ENCODE measurements around the gene PRKACB.

Gene PRKACB

GRCh38 chr1:84259989-84260388 lies 115.9 kb downstream of the PRKACB start:
- no peak for DNase-seq (ENCODE audit: low read depth in 2 of 2)
- H3K4me3 ChIP-seq (replicated peaks in 1 of 2; ENCODE audit: low read depth in 2 of 2, low read length in 2 of 2): no peak overlapping the region
- no peak for TF ChIP-seq CTCF (IDR thresholded peaks at IDR 0.05; ENCODE audit: low read depth, low read length)

DNA sequence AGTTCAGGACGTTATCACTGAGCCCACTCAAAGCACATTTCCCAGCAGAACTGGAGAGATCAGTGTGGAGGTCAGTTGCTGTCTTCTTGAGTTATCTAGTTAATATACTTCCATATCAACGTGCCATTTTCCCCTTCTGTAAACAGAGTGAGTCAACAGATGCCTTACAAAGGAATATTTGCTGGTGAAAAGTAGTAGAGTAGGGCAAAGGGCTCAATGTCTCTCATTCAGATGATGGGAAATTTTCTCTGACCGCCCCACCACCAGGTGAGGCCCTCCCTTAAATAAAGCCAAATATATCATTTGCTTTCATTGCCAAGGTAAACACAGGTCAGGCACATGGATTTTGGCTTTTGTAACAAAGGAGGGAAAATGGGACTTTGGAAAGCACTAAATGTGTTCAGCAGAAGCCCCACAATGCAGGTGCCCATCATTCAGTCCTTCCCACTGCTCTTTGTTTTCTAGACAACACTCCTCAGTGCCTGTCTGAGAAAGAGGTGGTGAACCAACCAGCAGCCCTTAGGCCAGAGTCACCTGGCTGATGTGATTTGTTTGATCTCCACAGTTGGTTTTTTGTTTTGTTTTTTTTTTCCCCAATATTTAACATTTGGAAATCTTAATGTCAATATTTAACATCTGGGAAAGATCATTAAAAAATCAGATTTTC lies 116.9 kb downstream of the PRKACB start:
- no peak for TF ChIP-seq CTCF (IDR thresholded peaks at IDR 0.05; ENCODE audit: low read depth, low read length)
- H3K4me3 ChIP-seq (replicated peaks in 1 of 2; ENCODE audit: low read depth in 2 of 2, low read length in 2 of 2): no peak overlapping the region
- DNase-seq (ENCODE audit: low read depth in 2 of 2): no peak

- DNase-seq (ENCODE audit: low read depth in 2 of 2): no peak
- no peak for TF ChIP-seq CTCF (IDR thresholded peaks at IDR 0.05; ENCODE audit: low read depth, low read length)
- no peak overlapping the region for H3K4me3 ChIP-seq (replicated peaks in 1 of 2; ENCODE audit: low read depth in 2 of 2, low read length in 2 of 2)
Measured at GRCh38 chr1:84264961-84265360, 120.9 kb downstream of the PRKACB start.

- no peak for DNase-seq (ENCODE audit: low read depth in 2 of 2)
- no peak for TF ChIP-seq CTCF (IDR thresholded peaks at IDR 0.05; ENCODE audit: low read depth, low read length)
Measured at GRCh38 chr1:84265867-84266266, 121.8 kb downstream of the PRKACB start.

GRCh38 chr1:84266748-84267147 lies 122.7 kb downstream of the PRKACB start:
- no peak overlapping the region for H3K4me3 ChIP-seq (replicated peaks in 1 of 2; ENCODE audit: low read depth in 2 of 2, low read length in 2 of 2)
- no peak for DNase-seq (ENCODE audit: low read depth in 2 of 2)
- TF ChIP-seq CTCF (IDR thresholded peaks at IDR 0.05; ENCODE audit: low read depth, low read length): no peak

More at GRCh38 chr1:84265867-84266266, 121.8 kb downstream of the PRKACB start:
- H3K4me3 ChIP-seq (replicated peaks in 1 of 2; ENCODE audit: low read depth in 2 of 2, low read length in 2 of 2): no peak overlapping the region

GRCh38 chr1:84267476-84267875 lies 123.4 kb downstream of the PRKACB start:
- no peak for TF ChIP-seq CTCF (IDR thresholded peaks at IDR 0.05; ENCODE audit: low read depth, low read length)
- no peak overlapping the region for H3K4me3 ChIP-seq (replicated peaks in 1 of 2; ENCODE audit: low read depth in 2 of 2, low read length in 2 of 2)
- DNase-seq (ENCODE audit: low read depth in 2 of 2): no peak

DNA sequence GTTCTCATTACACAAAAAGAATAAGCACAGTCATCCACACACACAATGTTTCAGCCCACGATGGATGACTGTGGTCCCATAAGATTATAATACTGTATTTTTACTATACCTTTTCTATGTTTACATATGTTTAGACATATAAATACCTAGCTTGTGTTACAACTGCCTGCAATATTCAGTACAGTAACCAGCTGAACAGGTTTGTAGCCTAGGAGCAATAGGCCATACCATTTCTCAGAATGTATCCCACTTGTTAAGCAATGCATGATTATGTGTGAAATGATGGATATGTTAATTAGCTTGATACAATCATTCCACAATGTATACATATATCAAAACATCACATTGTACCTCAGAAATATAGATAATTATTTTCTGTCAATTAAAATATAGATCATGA lies 124.3 kb downstream of the PRKACB start:
- H3K4me3 ChIP-seq (replicated peaks in 1 of 2; ENCODE audit: low read depth in 2 of 2, low read length in 2 of 2): no peak overlapping the region
- TF ChIP-seq CTCF (IDR thresholded peaks at IDR 0.05; ENCODE audit: low read depth, low read length): no peak
- DNase-seq (ENCODE audit: low read depth in 2 of 2): no peak
